H1 (cell line): ENCODE measurements around the gene MRPL1. TPM values are rescaled to one million over a fixed set of nuclear protein-coding genes. Genes with fewer than 3 reads are reported as not detected.

Source experiments
- CTCF ChIA-PET: fragments of 300-600 bp; sonication (Branson Sonifier 250); formaldehyde crosslinking; loops from one replicate; lab custom pipeline; 2021; ENCODE audit not compliant: partially characterized antibody; lab: Charles Lee
- POLR2A ChIA-PET: fragments of 300-600 bp; sonication (Branson Sonifier 250); formaldehyde crosslinking; loops from one replicate; lab custom pipeline; 2021; ENCODE audit warnings: inconsistent platforms; ENCODE audit not compliant: partially characterized antibody; lab: Charles Lee
- DNase-seq, 2 experiments: peaks; one replicate each; pipeline versions ENCODE4 v3.0.0 to v3.0.0-alpha.2; 2010 to 2022; ENCODE audit warnings: low spot score in 2 of 2, low read depth in 1 of 2, mixed read lengths in 1 of 2
- FAIRE-seq: peaks from 2 replicates; lab custom pipeline; 2011; peaks lifted over from hg19 to GRCh38; lab: Jason Lieb, UNC
- H2AFZ ChIP-seq: 2 replicates; pipeline ENCODE4 v1.8.1; 2012; ENCODE audit warnings: low read length, inconsistent platforms
- H2AK5ac ChIP-seq: 2 replicates; pipeline ENCODE4 v1.6.1; 2013; ENCODE audit warnings: low read depth, low read length
- H2BK120ac ChIP-seq: replicated peaks from 2 replicates; pipeline ENCODE3; 2013; ENCODE audit warnings: low read depth, low read length, inconsistent platforms
- H2BK12ac ChIP-seq: 2 replicates; pipeline ENCODE4 v1.6.1; 2013; ENCODE audit warnings: low read depth, low read length
- H2BK15ac ChIP-seq: 2 replicates; pipeline ENCODE4 v1.6.1; 2013; ENCODE audit warnings: low read length
- H2BK20ac ChIP-seq: 2 replicates; pipeline ENCODE4 v1.6.1; 2013; ENCODE audit warnings: low read length
- H2BK5ac ChIP-seq: 2 replicates; pipeline ENCODE4 v1.6.1; 2013; ENCODE audit warnings: low read depth, low read length
- H3K14ac ChIP-seq: 2 replicates; pipeline ENCODE4 v1.6.1; 2013; ENCODE audit warnings: inconsistent platforms; ENCODE audit not compliant: insufficient read length
- H3K18ac ChIP-seq: 2 replicates; pipeline ENCODE4 v1.6.1; 2013; ENCODE audit warnings: low read length; ENCODE audit errors: extremely low read depth
- H3K23ac ChIP-seq: 2 replicates; pipeline ENCODE4 v1.6.1; 2013; ENCODE audit warnings: inconsistent platforms; ENCODE audit not compliant: insufficient read length
- H3K23me2 ChIP-seq: 2 replicates; pipeline ENCODE4 v1.6.1; 2013; ENCODE audit warnings: low read depth, low read length
- H3K27ac ChIP-seq: 2 replicates; pipeline ENCODE4 v1.6.1; 2011; ENCODE audit warnings: low read depth, low read length, inconsistent platforms
- H3K27me3 ChIP-seq, 4 experiments: replicated peaks in 1 of 4; 1 replicate in 1 of 4; 2 replicates in 3 of 4; pipeline versions ENCODE4 v1.6.1 to v1.8.1; 2011 to 2013; ENCODE audit warnings: low read length in 3 of 4, mild to moderate bottlenecking in 3 of 4, inconsistent platforms in 2 of 4, mixed read lengths in 2 of 4, moderate library complexity in 1 of 4; ENCODE audit not compliant: control insufficient read depth in 3 of 4, insufficient read depth in 3 of 4; ENCODE audit errors: extremely low read depth in 1 of 4
- H3K36me3 ChIP-seq, 4 experiments: 2 replicates each; pipeline versions ENCODE4 v1.6.1 to v1.8.1; 2011 to 2013; ENCODE audit warnings: mild to moderate bottlenecking in 4 of 4, low read length in 3 of 4, moderate library complexity in 2 of 4, control low read depth in 1 of 4, inconsistent platforms in 1 of 4; ENCODE audit not compliant: insufficient read depth in 4 of 4, control insufficient read depth in 2 of 4
- H3K4ac ChIP-seq: replicated peaks from 2 replicates; pipeline ENCODE3; 2013; ENCODE audit warnings: low read length, low read depth, mixed read lengths, inconsistent platforms; ENCODE audit not compliant: insufficient read length
- H3K4me1 ChIP-seq, 4 experiments: replicated peaks in 1 of 4; 1 replicate in 1 of 4; 2 replicates in 3 of 4; pipeline versions ENCODE4 v1.6.1 to v1.8.1; 2011 to 2013; ENCODE audit warnings: low read length in 3 of 4, inconsistent platforms in 2 of 4, mixed read lengths in 1 of 4; ENCODE audit not compliant: insufficient read depth in 4 of 4, control insufficient read depth in 3 of 4
- H3K4me2 ChIP-seq, 2 experiments: 2 replicates each; pipeline versions ENCODE4 v1.6.1 to v1.8.1; 2011 to 2013; ENCODE audit warnings: low read depth in 2 of 2, low read length in 2 of 2, control low read depth in 1 of 2, inconsistent platforms in 1 of 2, mild to moderate bottlenecking in 1 of 2; ENCODE audit not compliant: insufficient read depth in 1 of 2
- H3K4me3 ChIP-seq, 4 experiments: fragments of 200-600, 300-600 bp in 1 of 4; sonication (generic), shearing (Covaris generic), sonication (Bioruptor Twin) in 1 of 4; 2 replicates each; pipeline versions ENCODE4 v1.5.1 to v1.8.1; 2011 to 2016; ENCODE audit warnings: low read length in 4 of 4, low read depth in 3 of 4, control low read depth in 2 of 4, inconsistent platforms in 2 of 4, mild to moderate bottlenecking in 2 of 4, mixed read lengths in 1 of 4, moderate library complexity in 1 of 4; ENCODE audit not compliant: insufficient read depth in 2 of 4; ENCODE audit errors: extremely low read depth in 1 of 4
- H3K56ac ChIP-seq: replicated peaks from 2 replicates; pipeline ENCODE3; 2013; ENCODE audit warnings: low read depth, mild to moderate bottlenecking, mixed read lengths, low read length, inconsistent platforms; ENCODE audit not compliant: insufficient read length
- H3K79me1 ChIP-seq: 2 replicates; pipeline ENCODE4 v1.6.1; 2013; ENCODE audit warnings: low read depth, low read length, control low read depth
- H3K79me2 ChIP-seq, 2 experiments: 2 replicates each; pipeline versions ENCODE4 v1.6.1 to v1.8.1; 2012 to 2013; ENCODE audit warnings: low read length in 2 of 2, mild to moderate bottlenecking in 2 of 2, inconsistent platforms in 1 of 2; ENCODE audit not compliant: insufficient read depth in 2 of 2, control insufficient read depth in 1 of 2
- H3K9ac ChIP-seq, 4 experiments: replicated peaks in 1 of 4; 1 replicate in 1 of 4; 2 replicates in 3 of 4; pipeline versions ENCODE4 v1.6.1 to v1.8.1; 2011 to 2013; ENCODE audit warnings: low read depth in 3 of 4, low read length in 3 of 4, control low read depth in 2 of 4, mild to moderate bottlenecking in 2 of 4, moderate library complexity in 2 of 4, inconsistent platforms in 1 of 4; ENCODE audit errors: extremely low read depth in 1 of 4
- H3K9me3 ChIP-seq, 2 experiments: 2 replicates each; pipeline versions ENCODE4 v1.6.1 to v1.8.1; 2012 to 2013; ENCODE audit warnings: mild to moderate bottlenecking in 2 of 2, moderate library complexity in 2 of 2, control low read depth in 1 of 2, inconsistent platforms in 1 of 2, low read depth in 1 of 2, low read length in 1 of 2, mixed read lengths in 1 of 2; ENCODE audit not compliant: insufficient read depth in 2 of 2
- H4K20me1 ChIP-seq, 2 experiments: replicated peaks in 1 of 2; 2 replicates each; pipeline versions ENCODE3 to v1.8.1; 2011 to 2013; ENCODE audit warnings: inconsistent platforms in 2 of 2, low read length in 2 of 2, mild to moderate bottlenecking in 1 of 2; ENCODE audit not compliant: insufficient read depth in 2 of 2, control insufficient read depth in 1 of 2
- H4K5ac ChIP-seq: 2 replicates; pipeline ENCODE4 v1.6.1; 2013; ENCODE audit warnings: low read length, low read depth, mixed read lengths, inconsistent platforms; ENCODE audit not compliant: insufficient read length
- H4K8ac ChIP-seq: 2 replicates; pipeline ENCODE4 v1.8.0; 2013; ENCODE audit warnings: mild to moderate bottlenecking, moderate library complexity, low read length, inconsistent platforms; ENCODE audit not compliant: insufficient read depth; ENCODE audit errors: extremely low read depth
- H4K91ac ChIP-seq: replicated peaks from 2 replicates; pipeline ENCODE3; 2013; ENCODE audit warnings: low read length, mixed read lengths, inconsistent platforms; ENCODE audit not compliant: insufficient read length
- ATF3 ChIP-seq: IDR thresholded peaks from 2 replicates; pipeline ENCODE4 v1.6.1; 2011; ENCODE audit warnings: low read depth, mild to moderate bottlenecking, low read length; ENCODE audit not compliant: insufficient read depth
- CEBPB ChIP-seq: IDR thresholded peaks from 2 replicates; pipeline ENCODE4 v1.6.1; 2012; ENCODE audit warnings: low read depth, low read length
- CREB1 ChIP-seq: IDR thresholded peaks from 2 replicates; pipeline ENCODE4 v1.6.1; 2012; ENCODE audit warnings: inconsistent platforms
- EGR1 ChIP-seq: IDR thresholded peaks from 2 replicates; pipeline ENCODE4 v1.6.1; 2011; ENCODE audit warnings: low read depth, low read length, borderline replicate concordance
- KDM5A ChIP-seq: fragments of 200-600 bp; IDR thresholded peaks from 2 replicates; pipeline ENCODE4 v1.7.1; 2012; ENCODE audit warnings: mild to moderate bottlenecking, low read length, inconsistent platforms, mixed read lengths
- POLR2A ChIP-seq, 2 experiments: IDR thresholded peaks; 1 replicate in 1 of 2; 2 replicates in 1 of 2; pipeline ENCODE4 v1.6.1; 2011; ENCODE audit warnings: low read depth in 2 of 2, low read length in 2 of 2, mild to moderate bottlenecking in 2 of 2; ENCODE audit errors: control extremely low read depth in 1 of 2
- RXRA ChIP-seq: IDR thresholded peaks from 2 replicates; pipeline ENCODE4 v1.6.1; 2011; ENCODE audit warnings: low read depth, mild to moderate bottlenecking, low read length, moderate library complexity; ENCODE audit not compliant: insufficient read depth
- SIRT6 ChIP-seq: IDR thresholded peaks from one replicate; pipeline ENCODE4 v1.7.1; 2012; ENCODE audit warnings: low read length, inconsistent platforms
- SP1 ChIP-seq: IDR thresholded peaks from 2 replicates; pipeline ENCODE4 v1.6.1; 2011; ENCODE audit warnings: low read depth, low read length
- TAF1 ChIP-seq: IDR thresholded peaks from 2 replicates; pipeline ENCODE4 v1.6.1; 2011; ENCODE audit warnings: mild to moderate bottlenecking, low read depth, low read length
- ZNF274 ChIP-seq: IDR thresholded peaks from 2 replicates; pipeline ENCODE4 v1.7.0; 2012; ENCODE audit warnings: low read length, borderline replicate concordance; ENCODE audit errors: extremely low read depth
- WGBS, 2 experiments: shearing (Covaris generic) in 1 of 2; methylation state at CpG; one replicate each; pipeline versions ENCODE4 v1.1.6 to v1.1.7; 2013 to 2015; ENCODE audit warnings: low lambda C conversion rate in 2 of 2, mixed read lengths in 2 of 2, inconsistent platforms in 1 of 2, low coverage in 1 of 2, missing lambda C conversion rate in 1 of 2; ENCODE audit not compliant: insufficient replicate concordance in 2 of 2, insufficient coverage in 1 of 2, insufficient read length in 1 of 2; ENCODE audit errors: extremely low coverage in 1 of 2, missing lambda C conversion rate in 1 of 2; 5-methylcytosine and 5-hydroxymethylcytosine counted together
- polyA plus RNA-seq, 7 experiments: library from polyadenylated mRNA; depleted of rRNA in 3 of 7; stranded (reverse) in 5 of 7; unstranded in 2 of 7; fragments of >200 nt in 5 of 7; fragments of 200-250 nt in 2 of 7; gene quantifications; 1 replicate in 5 of 7; 2 replicates in 1 of 7; 4 replicates in 1 of 7; pipeline versions ENCODE4 v1.2.1 to v1.2.3, GENCODE V29; 2011 to 2013; ENCODE audit warnings: missing spikeins in 2 of 7, mixed read lengths in 2 of 7
- total RNA-seq: library from RNA; stranded (reverse); fragmentation: NEBNext Ultra II Directional; extraction: Animal tissue kit (Norgen Biotek cat#: 25700); gene quantifications from 2 replicates; pipeline ENCODE4 v1.2.1, GENCODE V29; 2021
- TF ChIP-seq, protein P1 (sequence below): IDR thresholded peaks from 2 replicates; pipeline ENCODE4 v1.6.1; 2012; ENCODE audit warnings: inconsistent platforms
- TF ChIP-seq, protein P2 (sequence below): IDR thresholded peaks from 2 replicates; pipeline ENCODE4 v1.6.1; 2012; ENCODE audit warnings: low read length, inconsistent platforms

Gene MRPL1
- total and polyA plus RNA-seq, 2 of the 8 experiments (the other 6 are each of a cell fraction or from before 2014, with no cell fraction given): 9.6 to 37.0 TPM

- Histone ChIP-seq H3K27me3 (no peaks in the 10 kb centered on the region), H4K8ac (no peak overlapping the region), H3K4me1 (peaks cover 0 to 3% (median under 1%) of the 10 kb centered on the region in 4 experiments; a peak in 1 of 7 replicates), H3K56ac (no peak overlapping the region), H2BK5ac (no peak overlapping the region), H2BK120ac (no peak overlapping the region), H3K23ac (no peak overlapping the region), H3K4me2 (no peak overlapping the region), H2AK5ac (no peak overlapping the region), H2AFZ (no peak overlapping the region), H4K5ac (no peak overlapping the region), H3K23me2 (no peaks in the 10 kb centered on the region), H3K14ac (no peak overlapping the region), H3K4me3 (no peak overlapping the region), H3K4ac (no peak overlapping the region), H3K9ac (no peak overlapping the region), H3K36me3 (no peaks in the 10 kb centered on the region), H3K27ac (no peak overlapping the region), H3K18ac (no peak overlapping the region), H2BK15ac (no peak overlapping the region), H2BK20ac (no peak overlapping the region), H3K79me1 (no peaks in the 10 kb centered on the region), H4K91ac (no peak overlapping the region), H2BK12ac (no peak overlapping the region), H4K20me1 (no peaks in the 10 kb centered on the region), H3K79me2 (no peaks in the 10 kb centered on the region), H3K9me3 (no peaks in the 10 kb centered on the region)
- FAIRE-seq (no peak), DNase-seq (no peak)
- POLR2A ChIA-PET: interaction anchor here (7.0 kb wide), 1 partner anchor 14 kb away, joined by 41 read pairs; the partner anchor contains the start of gene MRPL1
- 92% methylated on average over 6 of the region's 6 CpGs; no CpG with 5 or more reads in 1 of the 2 experiments for WGBS, 2 experiments
- CTCF ChIA-PET: interaction anchor here (1.4 kb wide), 1 partner anchor 31 kb away, joined by 4 read pairs; no protein-coding TSS in a partner anchor
- no peak for TF ChIP-seq EGR1
- TF ChIP-seq, protein P1, sequence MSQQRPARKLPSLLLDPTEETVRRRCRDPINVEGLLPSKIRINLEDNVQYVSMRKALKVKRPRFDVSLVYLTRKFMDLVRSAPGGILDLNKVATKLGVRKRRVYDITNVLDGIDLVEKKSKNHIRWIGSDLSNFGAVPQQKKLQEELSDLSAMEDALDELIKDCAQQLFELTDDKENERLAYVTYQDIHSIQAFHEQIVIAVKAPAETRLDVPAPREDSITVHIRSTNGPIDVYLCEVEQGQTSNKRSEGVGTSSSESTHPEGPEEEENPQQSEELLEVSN: no peak
- TF ChIP-seq, protein P2, sequence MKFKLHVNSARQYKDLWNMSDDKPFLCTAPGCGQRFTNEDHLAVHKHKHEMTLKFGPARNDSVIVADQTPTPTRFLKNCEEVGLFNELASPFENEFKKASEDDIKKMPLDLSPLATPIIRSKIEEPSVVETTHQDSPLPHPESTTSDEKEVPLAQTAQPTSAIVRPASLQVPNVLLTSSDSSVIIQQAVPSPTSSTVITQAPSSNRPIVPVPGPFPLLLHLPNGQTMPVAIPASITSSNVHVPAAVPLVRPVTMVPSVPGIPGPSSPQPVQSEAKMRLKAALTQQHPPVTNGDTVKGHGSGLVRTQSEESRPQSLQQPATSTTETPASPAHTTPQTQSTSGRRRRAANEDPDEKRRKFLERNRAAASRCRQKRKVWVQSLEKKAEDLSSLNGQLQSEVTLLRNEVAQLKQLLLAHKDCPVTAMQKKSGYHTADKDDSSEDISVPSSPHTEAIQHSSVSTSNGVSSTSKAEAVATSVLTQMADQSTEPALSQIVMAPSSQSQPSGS: no peak
- TF ChIP-seq ZNF274: no peak
- TF ChIP-seq ATF3: no peak
- TF ChIP-seq SIRT6: no peak
- no peak for TF ChIP-seq SP1
- no peak for TF ChIP-seq CEBPB
- TF ChIP-seq KDM5A: no peak
- no peak for TF ChIP-seq POLR2A (IDR thresholded peaks at IDR 0.05; ENCODE audit: control extremely low read depth in 1 of 2, low read depth in 2 of 2, low read length in 2 of 2)
- TF ChIP-seq CREB1: no peak
- TF ChIP-seq RXRA: no peak
- TF ChIP-seq TAF1: no peak
Observed at GRCh38 chr4:77848508-77848907, 14.1 kb upstream of the MRPL1 start.
